IMR-90 (cell line): Measurements from ENCODE around the gene CREB3L1. TPM values are rescaled to one million over a fixed set of nuclear protein-coding genes. Genes with fewer than 3 reads are reported as not detected.

Source experiments
- ATAC-seq: fragments of 200-7000 bp; cut with Tn5 transposase; 2 replicates; pipeline ENCODE4 v1.9.1; 2020; ENCODE audit warnings: low read depth, mild to moderate bottlenecking, moderate library complexity
- BruUV-seq: library from RNA; stranded (reverse); fragments of 400-500 nt; replicated peaks from 2 replicates; lab custom pipeline; 2021; lab: Mats Ljungman, UMichigan
- CTCF ChIA-PET: fragments of 300-600 bp; formaldehyde crosslinking; extraction: SDS; loops from one replicate; lab custom pipeline; 2021; ENCODE audit warnings: antibody characterized with exemption; lab: Yijun Ruan, JAX
- POLR2A ChIA-PET: fragments of 300-600 bp; sonication (Branson Sonifier 250); formaldehyde crosslinking; loops from one replicate; lab custom pipeline; 2022; ENCODE audit warnings: antibody characterized with exemption; ENCODE audit not compliant: unreplicated experiment; lab: Charles Lee
- DNase-seq: peaks from one replicate; pipeline ENCODE4 v3.0.0; 2013
- H2AFZ ChIP-seq: replicated peaks from 2 replicates; pipeline ENCODE3; 2013; ENCODE audit warnings: low read length, mild to moderate bottlenecking; ENCODE audit not compliant: poor library complexity
- H2AK5ac ChIP-seq: 2 replicates; pipeline ENCODE4 v1.6.1; 2013; ENCODE audit warnings: low read depth, low read length, inconsistent platforms
- H2AK9ac ChIP-seq: replicated peaks from 2 replicates; pipeline ENCODE3; 2013; ENCODE audit warnings: mild to moderate bottlenecking, low read depth, low read length, moderate library complexity; ENCODE audit not compliant: poor library complexity
- H2BK120ac ChIP-seq: 2 replicates; pipeline ENCODE4 v1.6.1; 2013; ENCODE audit warnings: low read depth, low read length, inconsistent platforms
- H2BK15ac ChIP-seq: 3 replicates; pipeline ENCODE4 v1.6.1; 2013; ENCODE audit warnings: low read depth, low read length, inconsistent platforms
- H2BK20ac ChIP-seq: 2 replicates; pipeline ENCODE4 v1.6.1; 2013; ENCODE audit warnings: low read depth, mild to moderate bottlenecking, inconsistent platforms, low read length, moderate library complexity
- H2BK5ac ChIP-seq: 2 replicates; pipeline ENCODE4 v1.6.1; 2013; ENCODE audit warnings: mild to moderate bottlenecking, low read depth, low read length, inconsistent platforms; ENCODE audit not compliant: poor library complexity, severe bottlenecking
- H3K14ac ChIP-seq: replicated peaks from 2 replicates; pipeline ENCODE4 v1.6.1; 2013; ENCODE audit warnings: low read depth, low read length, inconsistent platforms
- H3K18ac ChIP-seq: 2 replicates; pipeline ENCODE4 v1.6.1; 2013; ENCODE audit warnings: low read depth, low read length, control low read depth
- H3K23ac ChIP-seq: 2 replicates; pipeline ENCODE4 v1.6.1; 2013; ENCODE audit warnings: low read depth, low read length, inconsistent platforms
- H3K27ac ChIP-seq: 2 replicates; pipeline ENCODE4 v1.5.1; 2013; ENCODE audit warnings: mild to moderate bottlenecking, control low read depth, low read length; ENCODE audit not compliant: insufficient read depth
- H3K27me3 ChIP-seq: 2 replicates; pipeline ENCODE4 v1.6.1; 2013; ENCODE audit warnings: low read length; ENCODE audit not compliant: control insufficient read depth, insufficient read depth
- H3K36me3 ChIP-seq: 2 replicates; pipeline ENCODE4 v1.6.1; 2013; ENCODE audit warnings: low read length, mixed read lengths; ENCODE audit not compliant: control insufficient read depth, insufficient read depth
- H3K4ac ChIP-seq: 2 replicates; pipeline ENCODE4 v1.6.1; 2013; ENCODE audit warnings: low read depth, low read length, inconsistent platforms
- H3K4me1 ChIP-seq: 2 replicates; pipeline ENCODE4 v1.6.1; 2013; ENCODE audit warnings: low read length, mixed read lengths; ENCODE audit not compliant: control insufficient read depth, insufficient read depth
- H3K4me2 ChIP-seq: 2 replicates; pipeline ENCODE4 v1.6.1; 2013; ENCODE audit warnings: low read depth, mild to moderate bottlenecking, control low read depth, low read length, moderate library complexity
- H3K4me3 ChIP-seq: 2 replicates; pipeline ENCODE4 v1.5.1; 2013; ENCODE audit warnings: low read depth, mild to moderate bottlenecking, control low read depth, low read length, moderate library complexity; ENCODE audit not compliant: insufficient read depth
- H3K56ac ChIP-seq: 2 replicates; pipeline ENCODE4 v1.6.1; 2013; ENCODE audit warnings: low read length, inconsistent platforms; ENCODE audit not compliant: insufficient read depth; ENCODE audit errors: extremely low read depth
- H3K79me1 ChIP-seq, 2 experiments: 2 replicates each; pipeline ENCODE4 v1.6.1; 2013; ENCODE audit warnings: low read length in 2 of 2, inconsistent platforms in 1 of 2, low read depth in 1 of 2
- H3K9ac ChIP-seq: 2 replicates; pipeline ENCODE4 v1.6.1; 2013; ENCODE audit warnings: low read depth, low read length, control low read depth
- H3K9me1 ChIP-seq: 2 replicates; pipeline ENCODE4 v1.6.1; 2013; ENCODE audit warnings: low read length, inconsistent platforms; ENCODE audit not compliant: insufficient read depth
- H3K9me3 ChIP-seq: 2 replicates; pipeline ENCODE4 v1.6.1; 2013; ENCODE audit warnings: low read length; ENCODE audit not compliant: control insufficient read depth, insufficient read depth
- H4K20me1 ChIP-seq: 2 replicates; pipeline ENCODE4 v1.6.1; 2013; ENCODE audit warnings: low read length, inconsistent platforms; ENCODE audit not compliant: insufficient read depth
- H4K5ac ChIP-seq: 2 replicates; pipeline ENCODE4 v1.6.1; 2013; ENCODE audit warnings: mild to moderate bottlenecking, low read depth, low read length, control low read depth
- H4K8ac ChIP-seq, 2 experiments: 2 replicates each; pipeline ENCODE4 v1.6.1; 2013; ENCODE audit warnings: low read depth in 2 of 2, low read length in 2 of 2, control low read depth in 1 of 2, inconsistent platforms in 1 of 2
- H4K91ac ChIP-seq: 2 replicates; pipeline ENCODE4 v1.6.1; 2013; ENCODE audit warnings: low read depth, low read length, inconsistent platforms; ENCODE audit not compliant: insufficient read depth
- MXI1 ChIP-seq: IDR thresholded peaks from 2 replicates; pipeline ENCODE4 v1.6.1; 2012; ENCODE audit warnings: low read depth, mild to moderate bottlenecking, low read length, moderate library complexity, borderline replicate concordance
- POLR2A ChIP-seq: IDR thresholded peaks from 2 replicates; pipeline ENCODE4 v1.6.1; 2012; ENCODE audit warnings: mild to moderate bottlenecking, low read depth, low read length
- SMC3 ChIP-seq: fragments of 150-350 bp; IDR thresholded peaks from 2 replicates; pipeline ENCODE4 v1.6.1; 2016; ENCODE audit warnings: low read depth, mild to moderate bottlenecking, antibody characterized with exemption, low read length, moderate library complexity
- WGBS, 2 experiments: methylation state at CpG; one replicate each; pipeline versions ENCODE4 v1.1.5 to v1.1.7; 2013; ENCODE audit warnings: missing lambda C conversion rate in 2 of 2; ENCODE audit not compliant: insufficient read length in 1 of 2; ENCODE audit errors: extremely low coverage in 2 of 2; 5-methylcytosine and 5-hydroxymethylcytosine counted together
- dilution Hi-C: fragments of 300-500 bp; cut with HindIII; formaldehyde crosslinking; loops from one replicate; pipeline ENCODE4 v1.14.3; 2018; ENCODE audit warnings: low sequenced_read_pairs; ENCODE audit not compliant: unreplicated experiment
- in situ Hi-C: fragments of 300-500 bp; cut with MboI; formaldehyde crosslinking; loops from 3 replicates; pipeline ENCODE4 v1.14.3; 2019; ENCODE audit warnings: low sequenced_read_pairs, inconsistent platforms, mixed read lengths
- intact Hi-C: fragments of 100-400 bp; cut with micrococcal nuclease; formaldehyde crosslinking; loops from 2 replicates; pipeline ENCODE4 v1.10.0; 2022
- polyA plus RNA-seq, 3 experiments: library from polyadenylated mRNA; depleted of rRNA; stranded (reverse); fragments of >200 nt; gene quantifications; 2 replicates each; pipeline ENCODE4 v1.2.3, GENCODE V29; 2012; ENCODE audit warnings: low replicate concordance in 1 of 3
- total RNA-seq: library from RNA; depleted of rRNA; stranded (reverse); fragments of >200 nt; gene quantifications from 2 replicates; pipeline ENCODE4 v1.2.3, GENCODE V29; 2012

The CREB3L1 gene
- total and polyA plus RNA-seq, 2 of the 4 experiments (the other 2 are of a cell fraction): 8.1 to 82.3 TPM

GRCh38 chr11:46306296-46306853 lies 28.9 kb downstream of the CREB3L1 start:
- ChIA-PET CTCF (interaction anchor here (4.7 kb wide), 1 partner anchor 68 kb away, joined by 27 read pairs; no protein-coding TSS in a partner anchor), POLR2A (no interaction called here)
- Histone ChIP-seq H4K20me1 (peaks cover 26% of the 10 kb centered on the region; the same call in 1 of the 2 replicates), H2BK120ac (no peak overlapping the region), H3K4me3 (no peak overlapping the region), H3K36me3 (peaks cover 60% of the 10 kb centered on the region), H3K27me3 (no peaks in the 10 kb centered on the region), H4K8ac (no peak overlapping the region), H2AFZ (no peak overlapping the region), H2BK20ac (no peak overlapping the region), H2BK15ac (no peak overlapping the region), H2AK5ac (0 out of 2 replicates have a peak overlapping the region, but pooled peaks have one; percentile 8), H3K4ac (no peak overlapping the region), H4K91ac (no peak overlapping the region), H3K56ac (no peak overlapping the region), H4K5ac (no peak overlapping the region), H3K79me1 (peaks cover 28 to 87% of the 10 kb centered on the region in 2 experiments), H3K27ac (peak overlapping the region; percentile 16; the same call in 1 of the 2 replicates), H2AK9ac (no peak overlapping the region), H3K23ac (no peak overlapping the region), H3K14ac (no peak overlapping the region), H3K9ac (no peak overlapping the region), H3K18ac (no peak overlapping the region), H2BK5ac (no peak overlapping the region), H3K4me1 (peaks cover 11% of the 10 kb centered on the region), H3K9me3 (no peaks in the 10 kb centered on the region), H3K4me2 (no peak overlapping the region), H3K9me1 (peaks cover 3% of the 10 kb centered on the region; the same call in 1 of the 2 replicates)
- no CpG with 5 or more reads among the region's 5 CpGs for WGBS, 2 experiments
- DNase-seq (peak; percentile 61), ATAC-seq (peak; percentile 69)
- no TSS peak for BruUV-seq
- in situ Hi-C loops (loop anchor here (25.0 kb wide), 1 partner anchor 194 kb away; the partner anchor contains the start of gene PHF21A), intact Hi-C loops (loop anchor here (5.0 kb wide), 2 partner anchors 184 to 339 kb away; partner anchors contain the start of gene PHF21A), dilution Hi-C loops (no loop called here)
- TF ChIP-seq POLR2A (no peak), MXI1 (no peak), SMC3 (no peak)
